GM18499 (cell line): ENCODE measurements around the gene MXRA8.
"Not testable (repeated sequence)": the region's sequence is repeated elsewhere in the genome, so short reads cannot be mapped to it uniquely, and the experiment has no call there.

Experiments used
- ATAC-seq: cut with Tn5 transposase; IDR thresholded peaks from one replicate; pipeline ENCODE4 v1.9.1; 2021; ENCODE audit warnings: moderate number of reproducible peaks; ENCODE audit not compliant: insufficient read depth, unreplicated experiment

Gene MXRA8

GRCh38 chr1:1393014-1393413 lies 34.7 kb upstream of the MXRA8 start:
- ATAC-seq = no peak

DNA sequence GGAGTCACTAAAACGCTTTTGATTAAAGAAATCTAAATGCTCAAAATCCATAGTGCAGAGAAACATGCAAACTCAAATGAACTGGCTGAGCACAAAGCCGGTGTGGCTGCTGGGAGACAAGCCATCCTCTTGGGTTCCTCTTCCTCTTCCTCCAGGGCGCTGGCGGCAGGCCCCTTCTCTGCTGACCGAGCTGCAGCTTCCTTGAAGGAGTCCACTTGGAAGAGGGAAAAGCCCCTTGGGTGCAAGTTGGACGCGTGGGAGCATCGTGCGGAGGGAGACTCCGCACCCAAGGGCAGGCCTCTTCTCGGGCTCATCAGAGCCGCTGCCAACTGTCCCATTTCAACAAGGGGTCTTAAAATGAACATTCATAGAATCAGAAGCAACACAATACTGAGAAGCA lies 32.9 kb upstream of the MXRA8 start:
- ATAC-seq = no peak

DNA sequence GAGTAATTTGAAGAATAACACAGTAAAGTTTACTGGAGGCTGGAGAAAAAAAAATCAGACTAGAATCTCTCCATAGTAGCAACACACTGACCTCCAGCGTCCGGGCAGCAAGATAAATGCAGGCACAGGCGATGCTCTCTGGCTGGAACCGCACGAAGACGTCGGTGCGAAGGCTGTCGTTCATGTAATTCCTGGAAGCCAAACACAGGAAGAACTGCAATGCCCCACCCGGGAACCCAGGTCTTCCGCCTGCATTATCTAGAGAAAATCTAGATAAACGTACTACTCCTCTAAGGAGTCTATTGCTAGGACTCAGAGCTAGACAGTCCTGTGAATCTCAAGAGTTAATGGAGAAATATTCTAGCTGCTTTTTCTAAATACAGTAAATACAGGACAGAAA lies 32.3 kb upstream of the MXRA8 start:
- no peak for ATAC-seq

GRCh38 chr1:1388078-1388472 lies 29.7 kb upstream of the MXRA8 start:
- ATAC-seq = no peak

GRCh38 chr1:1387098-1388077 lies 29.0 kb upstream of the MXRA8 start:
- ATAC-seq = no peak

- ATAC-seq = no peak
Measured at GRCh38 chr1:1385931-1386330, 27.6 kb upstream of the MXRA8 start.

DNA sequence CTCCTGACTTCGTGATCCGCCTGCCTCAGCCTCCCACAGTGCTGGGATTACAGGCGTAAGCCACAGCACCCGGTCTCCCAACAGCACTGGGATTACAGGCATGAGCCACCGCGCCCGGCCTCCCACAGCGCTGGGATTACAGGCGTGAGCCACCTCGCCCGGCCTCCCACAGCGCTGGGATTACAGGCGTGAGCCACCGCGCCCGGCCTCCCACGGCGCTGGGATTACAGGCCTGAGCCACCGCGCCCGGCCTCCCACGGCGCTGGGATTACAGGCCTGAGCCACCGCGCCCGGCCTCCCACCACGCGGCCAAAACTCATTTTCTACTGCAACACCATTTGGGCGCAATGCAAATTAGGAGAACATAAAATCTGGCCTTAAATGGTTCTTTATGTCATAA lies 27.0 kb upstream of the MXRA8 start:
- ATAC-seq = not testable (repeated sequence)

DNA sequence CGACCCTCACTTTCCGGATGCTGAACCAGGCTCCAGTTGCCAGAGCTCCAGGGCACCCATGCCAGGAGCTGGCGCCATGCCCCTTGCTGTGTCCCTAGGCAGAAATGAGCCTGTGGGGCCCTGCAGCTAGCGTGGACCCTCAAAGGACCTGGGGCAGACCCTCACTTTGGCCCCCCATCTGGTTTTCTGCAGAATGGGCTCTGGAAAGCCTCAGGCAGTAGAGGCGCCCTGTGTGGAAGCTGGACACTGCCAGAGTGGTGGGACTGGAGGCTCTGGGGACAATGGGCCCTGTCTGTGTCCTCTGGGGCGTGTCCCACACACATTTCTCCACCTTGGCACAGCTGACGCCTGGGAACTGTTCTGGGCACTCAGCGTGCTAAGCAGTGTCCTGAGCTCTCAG lies 22.9 kb upstream of the MXRA8 start:
- ATAC-seq = no peak

DNA sequence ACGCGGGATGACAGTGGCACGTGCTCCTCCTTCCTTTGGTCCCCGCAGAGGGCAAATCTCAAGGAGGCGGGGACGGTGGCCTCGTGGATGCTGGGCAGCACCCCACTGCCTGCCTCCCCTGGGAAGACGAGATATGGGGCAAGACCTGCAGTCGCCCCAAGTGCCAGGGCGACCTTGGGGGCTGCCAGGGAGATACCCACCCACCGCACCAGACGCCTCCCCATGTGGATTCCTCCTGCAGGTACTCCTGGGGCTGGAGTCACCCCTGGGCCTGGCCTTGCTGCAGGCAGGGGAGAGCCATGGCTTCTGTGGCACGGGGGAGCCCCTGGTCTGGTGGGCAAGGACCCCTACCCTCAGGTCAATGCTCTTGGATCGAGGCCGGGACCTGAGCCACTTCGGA lies 22.5 kb upstream of the MXRA8 start:
- ATAC-seq = no peak

- no peak for ATAC-seq
Measured at GRCh38 chr1:1377540-1378205, 19.3 kb upstream of the MXRA8 start.

- no peak for ATAC-seq
Measured at GRCh38 chr1:1376551-1377226, 18.3 kb upstream of the MXRA8 start.

- peak; percentile 76 for ATAC-seq
Measured at GRCh38 chr1:1374929-1375662, 16.7 kb upstream of the MXRA8 start, which contains the start of gene AURKAIP1. Gene AURKAIP1, minus strand, starts transcription at chr1:1375207. Its CDS starts 451 bp downstream, at chr1:1374756.

DNA sequence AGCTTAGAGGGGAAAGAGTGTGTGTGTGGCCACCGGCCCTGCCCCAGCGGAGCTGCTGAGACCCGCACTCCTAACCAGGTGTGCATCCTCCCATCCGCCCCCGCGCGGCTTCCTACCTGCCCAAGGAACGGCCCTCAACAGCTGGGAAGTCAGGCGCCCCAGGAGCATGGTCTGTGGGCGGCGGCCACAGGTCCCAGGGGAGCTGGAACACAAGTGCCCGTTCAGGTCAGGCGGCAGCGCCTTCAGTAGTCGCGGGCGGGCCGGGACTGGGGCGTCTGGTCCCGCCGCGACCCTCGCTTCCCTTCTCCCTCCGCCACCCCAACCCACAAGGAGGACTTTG lies 16.2 kb upstream of the MXRA8 start:
- ATAC-seq = no peak

- ATAC-seq = no peak
Measured at GRCh38 chr1:1373815-1374588, 15.6 kb upstream of the MXRA8 start.

DNA sequence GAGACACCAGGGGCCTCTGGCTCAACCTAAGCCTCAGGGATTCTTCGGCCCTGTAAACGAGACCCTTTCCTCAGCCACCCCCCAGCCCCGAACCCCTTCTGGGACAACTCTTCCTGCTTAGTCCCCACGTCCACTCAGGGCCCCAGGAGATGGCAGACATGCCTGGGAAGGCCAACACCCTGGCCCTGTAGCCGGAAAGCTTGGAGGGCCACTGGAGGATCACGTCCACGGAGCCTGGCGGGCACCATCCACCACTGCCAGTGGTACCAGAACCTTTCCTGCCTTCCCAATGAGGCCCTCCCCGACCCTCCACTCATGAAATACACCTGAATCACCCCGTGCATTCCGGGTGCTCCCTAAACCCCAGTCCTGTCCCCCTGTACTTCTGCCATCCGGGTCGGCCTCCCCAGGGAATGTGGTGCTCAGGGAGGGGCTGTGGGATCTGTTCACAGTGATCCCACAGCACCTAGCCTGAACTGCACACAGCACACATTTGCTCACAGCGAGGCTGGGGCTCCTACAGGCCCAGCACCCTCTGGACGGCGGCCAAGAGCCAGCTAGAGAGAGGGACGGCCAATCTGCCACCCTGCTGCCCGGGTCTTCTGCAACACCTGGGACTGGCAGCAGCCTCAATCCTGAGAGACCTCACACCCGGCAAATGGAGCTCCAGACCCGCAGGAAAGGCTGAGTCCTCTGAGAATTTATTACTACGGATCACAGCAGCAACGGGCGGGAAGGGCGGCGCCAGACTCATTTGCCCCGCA lies 14.9 kb upstream of the MXRA8 start:
- no peak for ATAC-seq

DNA sequence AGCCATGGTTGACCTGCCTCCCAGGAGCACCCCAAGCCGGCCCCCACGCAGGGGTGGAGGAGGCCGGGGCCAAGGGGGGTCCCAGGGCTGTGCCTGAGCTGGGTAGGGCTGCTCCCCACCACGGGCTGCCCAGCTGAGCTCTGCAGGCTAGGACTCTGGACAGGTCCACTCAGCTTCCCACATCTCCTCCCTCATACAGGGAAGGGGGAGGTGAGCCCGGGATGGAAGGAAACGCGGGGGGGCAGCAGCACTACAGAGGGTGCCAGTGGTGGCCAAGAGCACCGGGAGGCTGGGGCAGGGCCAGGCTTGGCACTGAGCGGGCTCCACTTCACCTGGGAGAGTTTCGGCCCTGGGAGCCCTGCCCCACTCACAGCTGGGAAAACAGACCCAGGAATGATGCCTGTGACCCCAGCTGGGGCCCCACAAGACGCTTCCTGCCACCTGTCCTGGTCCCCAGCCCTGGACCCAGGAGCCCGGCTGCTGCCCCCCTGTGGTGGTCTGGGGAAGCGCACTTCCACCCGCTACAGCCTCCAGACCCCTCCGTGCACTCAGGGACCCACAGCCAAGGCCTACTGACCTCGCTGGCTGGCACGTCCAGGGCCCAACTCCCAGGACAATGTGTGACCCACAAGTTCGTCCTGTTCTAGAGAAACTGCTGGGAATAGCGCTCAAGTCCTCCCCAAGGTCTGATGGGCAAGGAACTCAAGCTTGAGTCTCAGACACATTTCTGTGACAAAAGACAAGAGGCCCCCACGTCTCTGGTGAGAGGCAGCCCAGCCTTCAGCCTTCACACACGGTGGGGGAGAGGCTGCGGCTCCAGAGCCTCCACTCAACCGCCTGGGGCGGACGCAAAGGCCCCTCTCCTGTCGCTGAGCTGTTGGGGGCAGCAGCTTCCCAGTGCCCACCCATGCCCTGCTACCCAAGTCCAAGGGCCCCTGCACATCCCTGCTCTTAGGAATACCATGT lies 13.7 kb upstream of the MXRA8 start:
- no peak for ATAC-seq

GRCh38 chr1:1371364-1371745 lies 13.0 kb upstream of the MXRA8 start:
- no peak for ATAC-seq

DNA sequence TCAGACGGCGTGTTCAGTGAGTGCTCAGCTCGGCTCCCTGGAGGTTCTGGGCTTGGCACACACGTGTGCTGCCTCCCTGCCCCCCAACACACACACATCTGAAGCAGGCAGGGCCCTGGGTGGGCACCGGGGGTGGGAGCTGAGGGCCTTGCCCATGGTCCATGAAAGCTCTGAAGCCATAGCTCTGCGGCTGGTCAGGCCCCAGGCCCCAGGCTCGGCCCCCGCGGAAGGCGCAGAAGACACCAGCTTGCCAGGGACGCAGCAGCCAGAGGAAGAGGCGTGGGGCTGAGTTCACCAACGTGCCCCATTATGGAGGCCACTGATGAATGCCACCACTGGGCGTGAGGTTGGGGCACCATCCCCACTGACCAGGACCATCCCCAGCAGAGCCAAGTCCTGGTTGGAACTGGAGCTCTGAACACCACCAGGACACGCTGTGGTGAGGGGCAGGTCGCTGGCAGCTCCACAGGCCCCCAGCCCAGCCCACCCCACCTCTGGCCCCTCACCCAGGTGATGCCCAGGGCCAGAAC lies 12.5 kb upstream of the MXRA8 start:
- no peak for ATAC-seq
